Right atrium auricular region (tissue), 2 donors: ENCODE measurements around the gene ACER3. TPM values are rescaled to one million over a fixed set of nuclear protein-coding genes. Genes with fewer than 3 reads are reported as not detected.
"Not testable (repeated sequence)": the region's sequence is repeated elsewhere in the genome, so short reads cannot be mapped to it uniquely, and the experiment has no call there.

Experiments
- DNase-seq: peaks from one replicate; pipeline ENCODE4 v3.0.0-alpha.2; 2019; ENCODE audit warnings: low spot score
- H3K27ac ChIP-seq, 2 donors: fragments of 200-600 bp; sonication (generic); 1 replicate in 1 of 2; 2 replicates in 1 of 2; pipeline ENCODE4 v1.5.1; 2016 to 2019
- H3K27me3 ChIP-seq, 2 donors: fragments of 200-600 bp; sonication (generic); one replicate each; pipeline versions ENCODE4 v1.5.1 to v1.6.0; 2017 to 2019
- H3K36me3 ChIP-seq: fragments of 200-600 bp; sonication (generic); one replicate; pipeline ENCODE4 v1.5.1; 2016
- H3K4me1 ChIP-seq, 2 donors: fragments of 200-600 bp; sonication (generic); one replicate each; pipeline versions ENCODE4 v1.5.1 to v1.6.0; 2017 to 2019
- H3K4me3 ChIP-seq, 2 donors: fragments of 200-600 bp; sonication (generic); 1 replicate in 1 of 2; 2 replicates in 1 of 2; pipeline ENCODE4 v1.5.1; 2017 to 2019; ENCODE audit warnings: mild to moderate bottlenecking in 1 of 2, moderate library complexity in 1 of 2
- H3K9me3 ChIP-seq, 2 donors: fragments of 200-600 bp; sonication (generic); one replicate each; pipeline ENCODE4 v1.5.1; 2019
- CTCF ChIP-seq, 2 donors: fragments of 200-600 bp; sonication (generic); IDR thresholded peaks; one replicate each; pipeline ENCODE4 v1.5.1; 2019; ENCODE audit warnings: antibody characterized with exemption in 2 of 2
- total RNA-seq, 2 donors: library from RNA; depleted of rRNA; stranded (reverse); fragments of >200 nt; gene quantifications; one replicate each; pipeline ENCODE4 v1.1.0, GENCODE V29; 2016

Gene ACER3
- total RNA-seq, 2 donors from 2014 or later, result 6.4 to 11.3 TPM

- Histone ChIP-seq H3K36me3 (no peaks in the 10 kb centered on the region), H3K27ac (no peak overlapping the region), H3K9me3 (no peaks in the 10 kb centered on the region), H3K4me1 (peaks cover 0 to 8% of the 10 kb centered on the region in 2 donors), H3K4me3 (no peak overlapping the region), H3K27me3 (no peaks in the 10 kb centered on the region)
- no peak for DNase-seq
- TF ChIP-seq CTCF (IDR thresholded peaks at IDR 0.05), result no peak
These were observed 10.6 kb upstream of the ACER3 start for GRCh38 chr11:76850130-76850529.

GRCh38 chr11:76850815-76851214, 9.9 kb upstream of the ACER3 start:
- no peak overlapping the region for H3K4me3 ChIP-seq
- H3K4me1 ChIP-seq, result peaks cover 0 to 8% of the 10 kb centered on the region in 2 donors
- H3K27me3 ChIP-seq, result no peaks in the 10 kb centered on the region
- no peaks in the 10 kb centered on the region for H3K9me3 ChIP-seq
- DNase-seq, result peak; percentile 68
- H3K27ac ChIP-seq, result no peak overlapping the region
- TF ChIP-seq CTCF (IDR thresholded peaks at IDR 0.05), result no peak
- H3K36me3 ChIP-seq, result no peaks in the 10 kb centered on the region

- Histone ChIP-seq H3K27me3 (no peaks in the 10 kb centered on the region), H3K4me1 (peaks cover 0 to 8% of the 10 kb centered on the region in 2 donors), H3K4me3 (no peak overlapping the region), H3K36me3 (no peaks in the 10 kb centered on the region), H3K27ac (no peak overlapping the region), H3K9me3 (no peaks in the 10 kb centered on the region)
- no peak for TF ChIP-seq CTCF (IDR thresholded peaks at IDR 0.05)
- no peak for DNase-seq
These were observed 6.0 kb upstream of the ACER3 start for GRCh38 chr11:76854709-76855108.

- H3K4me1 ChIP-seq, H3K27me3 ChIP-seq, H3K9me3 ChIP-seq, H3K4me3 ChIP-seq, H3K27ac ChIP-seq, DNase-seq, H3K36me3 ChIP-seq: not testable (repeated sequence)
These were observed 5.0 kb upstream of the ACER3 start for GRCh38 chr11:76855670-76856069.

GRCh38 chr11:76856106-76856505, 4.6 kb upstream of the ACER3 start:
- H3K4me3 ChIP-seq, result no peak overlapping the region
- no peaks in the 10 kb centered on the region for H3K36me3 ChIP-seq
- H3K27me3 ChIP-seq, result no peaks in the 10 kb centered on the region
- no peaks in the 10 kb centered on the region for H3K9me3 ChIP-seq
- no peak for TF ChIP-seq CTCF (IDR thresholded peaks at IDR 0.05)
- H3K27ac ChIP-seq, result no peak overlapping the region
- H3K4me1 ChIP-seq, result peaks cover 0 to 8% of the 10 kb centered on the region in 2 donors
- no peak for DNase-seq

- Histone ChIP-seq H3K4me1 (peaks cover 0 to 12% of the 10 kb centered on the region in 2 donors), H3K9me3 (no peaks in the 10 kb centered on the region), H3K27me3 (no peaks in the 10 kb centered on the region), H3K27ac (no peak overlapping the region), H3K4me3 (no peak overlapping the region), H3K36me3 (no peaks in the 10 kb centered on the region)
- no peak for TF ChIP-seq CTCF (IDR thresholded peaks at IDR 0.05)
- DNase-seq, result no peak
These were observed 4.1 kb upstream of the ACER3 start for GRCh38 chr11:76856571-76856970.
